Right lobe of liver (tissue), 4 donors: ENCODE measurements around the gene FGF7.

Experiments
- POLR2A ChIP-seq: fragments of 450-650 bp; IDR thresholded peaks from one replicate; pipeline ENCODE4 v1.6.1; 2017; ENCODE audit warnings: antibody characterized with exemption, mild to moderate bottlenecking
- TF ChIP-seq, protein P1 (sequence below), 4 donors: fragments of 200-600 bp in 3 of 4; fragments of 450-650 bp in 1 of 4; IDR thresholded peaks; one replicate each; pipeline versions ENCODE4 v1.5.1 to v1.8.0; 2016 to 2022; ENCODE audit warnings: antibody characterized with exemption in 4 of 4, mild to moderate bottlenecking in 2 of 4
- donor health status: DM: no; HTN: no; CAD: no.
- donor health status: DM: no; HTN: no; CAD: no.
- donor health status: DM: no; HTN: yes; CAD: no.

DNA sequence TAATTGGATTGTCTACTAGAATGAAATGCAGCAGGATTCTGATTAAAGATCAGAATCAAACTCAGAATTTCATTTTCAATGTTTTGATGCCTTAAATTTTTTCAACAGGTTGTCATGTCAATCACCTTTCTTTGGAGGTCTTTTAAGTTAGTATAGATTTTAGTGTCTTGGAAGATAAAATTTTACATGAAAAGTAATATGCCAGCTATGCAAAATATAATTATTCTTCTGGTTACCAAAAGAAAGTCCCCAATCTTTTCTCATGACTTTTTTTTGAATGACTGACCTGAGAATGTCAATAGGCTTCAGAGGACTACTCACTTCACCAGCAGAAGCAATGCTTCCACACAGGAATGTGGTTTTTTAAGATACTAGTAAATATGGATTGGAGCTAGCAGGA is 4.3 kb downstream of the FGF7 start:
- no peak for TF ChIP-seq POLR2A
- TF ChIP-seq, protein P1, sequence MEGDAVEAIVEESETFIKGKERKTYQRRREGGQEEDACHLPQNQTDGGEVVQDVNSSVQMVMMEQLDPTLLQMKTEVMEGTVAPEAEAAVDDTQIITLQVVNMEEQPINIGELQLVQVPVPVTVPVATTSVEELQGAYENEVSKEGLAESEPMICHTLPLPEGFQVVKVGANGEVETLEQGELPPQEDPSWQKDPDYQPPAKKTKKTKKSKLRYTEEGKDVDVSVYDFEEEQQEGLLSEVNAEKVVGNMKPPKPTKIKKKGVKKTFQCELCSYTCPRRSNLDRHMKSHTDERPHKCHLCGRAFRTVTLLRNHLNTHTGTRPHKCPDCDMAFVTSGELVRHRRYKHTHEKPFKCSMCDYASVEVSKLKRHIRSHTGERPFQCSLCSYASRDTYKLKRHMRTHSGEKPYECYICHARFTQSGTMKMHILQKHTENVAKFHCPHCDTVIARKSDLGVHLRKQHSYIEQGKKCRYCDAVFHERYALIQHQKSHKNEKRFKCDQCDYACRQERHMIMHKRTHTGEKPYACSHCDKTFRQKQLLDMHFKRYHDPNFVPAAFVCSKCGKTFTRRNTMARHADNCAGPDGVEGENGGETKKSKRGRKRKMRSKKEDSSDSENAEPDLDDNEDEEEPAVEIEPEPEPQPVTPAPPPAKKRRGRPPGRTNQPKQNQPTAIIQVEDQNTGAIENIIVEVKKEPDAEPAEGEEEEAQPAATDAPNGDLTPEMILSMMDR (IDR thresholded peaks at IDR 0.05) = no peak
